Pancreas (tissue), 10 donors: ENCODE data around the gene CALML3. TPM values are rescaled to one million over a fixed set of nuclear protein-coding genes. Genes with fewer than 3 reads are reported as not detected.

Experiments
- ATAC-seq, 4 donors: fragments of 200-7000 bp; cut with Tn5 transposase; one replicate each; pipeline versions ENCODE4 v1.8.0 to v1.9.1; 2020; ENCODE audit warnings: mild to moderate bottlenecking in 4 of 4, moderate library complexity in 4 of 4
- DNase-seq, 6 donors: peaks; one replicate each; pipeline ENCODE4 v3.0.0-alpha.2; 2020
- FAIRE-seq: peaks from 2 replicates; lab custom pipeline; 2012; peaks lifted over from hg19 to GRCh38; lab: Jason Lieb, UNC
- H3K27ac ChIP-seq, 4 donors: fragments of 200-600 bp; sonication (generic); 1 replicate in 3 of 4; 2 replicates in 1 of 4; pipeline versions ENCODE4 v1.5.0 to v1.8.0; 2020
- H3K27me3 ChIP-seq, 4 donors: fragments of 200-600 bp; one replicate each; pipeline ENCODE4 v1.8.0; 2021
- H3K36me3 ChIP-seq, 3 donors: fragments of 200-600 bp; sonication (generic) in 1 of 3; one replicate each; pipeline versions ENCODE4 v1.5.0 to v1.8.0; 2020 to 2021
- H3K4me1 ChIP-seq, 3 donors: fragments of 200-600 bp; one replicate each; pipeline ENCODE4 v1.8.0; 2021
- H3K4me3 ChIP-seq, 4 donors: fragments of 200-600 bp; sonication (generic) in 2 of 4; one replicate each; pipeline versions ENCODE4 v1.5.0 to v1.8.0; 2020 to 2021
- H3K9me3 ChIP-seq, 4 donors: fragments of 200-600 bp; one replicate each; pipeline ENCODE4 v1.8.0; 2021
- CTCF ChIP-seq, 4 donors: fragments of 200-600 bp; sonication (generic) in 3 of 4; IDR thresholded peaks; one replicate each; pipeline versions ENCODE4 v1.5.0 to v1.8.0; 2021; ENCODE audit warnings: antibody characterized with exemption in 4 of 4
- WGBS, 2 donors: extraction: QIAGEN DNeasy Blood & Tissue Kit; methylation state at CpG; one replicate each; pipeline ENCODE4 v1.1.7; 2013; 5-methylcytosine and 5-hydroxymethylcytosine counted together
- intact Hi-C, 3 donors: fragments of 100-400 bp; cut with DNase I; formaldehyde crosslinking; loops; one replicate each; pipeline versions ENCODE4 v1.11.1 to v1.14.2; 2022
- polyA plus RNA-seq, 2 donors: library from polyadenylated mRNA; stranded (reverse); fragments of 200-250 nt; gene quantifications; one replicate each; pipeline ENCODE4 v1.2.3, GENCODE V29; 2013
- total RNA-seq, 6 donors: library from RNA; stranded (reverse); fragmentation: NEBNext Ultra II Directional in 4 of 6; extraction: Animal tissue kit (Norgen Biotek cat#: 25700) in 4 of 6; gene quantifications; one replicate each; pipeline versions ENCODE4 v1.2.1 to v1.2.4, GENCODE V29; 2021 to 2023
- donor health status: healthy with polysubstance abuse.
- donor health status: DM: no; HTN: no; CAD: no; lungs with moderate emphysema.
- donor health status: DM: no; HTN: no; CAD: no.
- donor health status: control.
- donor health status: control.
- donor health status: Bipolar disorder and iron deficiency.
- donor health status: DM: yes; HTN: yes; CAD: no.
- donor health status: DM: no; HTN: no; CAD: no.
- donor health status: DM: no; HTN: no; CAD: no.
- donor health status: DM: yes; HTN: yes; CAD: no.

Gene CALML3
- total and polyA plus RNA-seq, 8 donors = 0.05 to 0.08 TPM; not detected in 6

DNA sequence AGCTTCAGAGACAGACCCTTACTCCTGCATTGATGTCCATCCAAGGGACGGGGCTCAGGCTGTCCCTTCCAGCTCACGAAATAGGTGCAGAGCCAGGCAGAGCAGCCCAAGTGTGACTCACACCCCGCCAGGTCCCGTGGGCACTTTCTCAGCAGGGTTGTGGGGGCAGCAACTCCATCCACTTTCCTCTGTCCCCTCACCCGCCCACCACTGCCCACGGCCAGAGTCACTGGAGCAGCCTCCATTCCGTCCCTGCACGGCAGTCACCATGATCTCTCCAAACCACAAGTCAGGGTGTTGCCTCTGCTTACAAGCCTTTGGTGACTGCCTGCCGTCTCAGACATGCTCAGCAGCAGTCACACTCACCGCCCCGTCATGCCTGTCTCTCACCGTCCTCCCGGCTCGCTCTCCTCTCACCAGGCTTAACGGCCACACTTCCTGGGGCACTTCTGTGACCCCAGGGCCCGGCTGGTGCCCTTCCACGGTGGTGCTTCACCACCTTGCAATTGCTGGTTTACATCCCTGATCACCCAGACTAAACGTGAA lies 39.3 kb downstream of the CALML3 start:
- Histone ChIP-seq H3K4me1 (no peaks in the 10 kb centered on the region), H3K36me3 (no peaks in the 10 kb centered on the region), H3K9me3 (no peaks in the 10 kb centered on the region), H3K27ac (no peak overlapping the region), H3K4me3 (no peak overlapping the region), H3K27me3 (no peaks in the 10 kb centered on the region)
- ATAC-seq (no peak), FAIRE-seq (no peak), DNase-seq (peak in 1 of 6 donors; percentile 44)
- intact Hi-C loops = no loop called here
- TF ChIP-seq CTCF (IDR thresholded peaks at IDR 0.05) = no peak
- WGBS, 2 donors = 74 to 85% methylated on average over 18 of the region's 18 CpGs

DNA sequence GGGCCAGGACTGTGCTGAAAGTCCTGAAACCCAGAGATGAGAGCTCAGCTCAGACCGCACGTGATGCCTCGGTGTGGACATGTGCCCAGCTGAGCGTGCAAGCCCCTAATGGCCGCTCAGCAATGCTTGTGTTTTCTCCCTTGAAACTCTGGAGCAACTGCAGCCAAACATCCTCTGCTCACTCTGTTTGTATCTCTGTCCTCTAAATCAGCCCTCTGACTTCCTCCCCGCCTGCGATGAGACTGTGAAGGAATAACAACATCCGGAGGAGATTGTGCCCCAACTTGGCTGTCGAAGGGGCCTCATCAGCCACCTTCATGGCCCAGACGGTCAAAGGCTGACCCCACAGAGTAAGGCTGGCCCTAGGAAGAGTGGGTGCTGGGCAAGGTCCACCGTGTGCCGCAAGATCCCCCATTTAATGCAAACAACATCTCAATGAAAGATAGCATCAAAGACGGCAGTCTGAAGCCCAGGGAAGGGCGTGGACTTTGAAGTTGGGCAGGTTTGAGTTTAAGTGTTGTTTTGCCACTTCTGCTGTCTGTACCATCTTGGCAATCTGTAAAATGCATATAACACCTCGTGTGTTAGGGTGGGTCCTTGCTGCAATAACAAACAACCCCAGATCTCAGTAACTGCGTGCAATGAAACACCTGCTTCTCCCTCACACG lies 39.9 kb downstream of the CALML3 start:
- no peak for TF ChIP-seq CTCF (IDR thresholded peaks at IDR 0.05)
- DNase-seq = peak in 1 of 6 donors; percentile 20
- WGBS, 2 donors = 76 to 88% methylated on average over 17 of the region's 17 CpGs
- Histone ChIP-seq H3K27me3 (no peaks in the 10 kb centered on the region), H3K4me1 (no peaks in the 10 kb centered on the region), H3K36me3 (no peaks in the 10 kb centered on the region), H3K9me3 (no peaks in the 10 kb centered on the region), H3K4me3 (no peak overlapping the region), H3K27ac (no peak overlapping the region)
- ATAC-seq = no peak
- intact Hi-C loops = no loop called here
- FAIRE-seq = no peak

DNA sequence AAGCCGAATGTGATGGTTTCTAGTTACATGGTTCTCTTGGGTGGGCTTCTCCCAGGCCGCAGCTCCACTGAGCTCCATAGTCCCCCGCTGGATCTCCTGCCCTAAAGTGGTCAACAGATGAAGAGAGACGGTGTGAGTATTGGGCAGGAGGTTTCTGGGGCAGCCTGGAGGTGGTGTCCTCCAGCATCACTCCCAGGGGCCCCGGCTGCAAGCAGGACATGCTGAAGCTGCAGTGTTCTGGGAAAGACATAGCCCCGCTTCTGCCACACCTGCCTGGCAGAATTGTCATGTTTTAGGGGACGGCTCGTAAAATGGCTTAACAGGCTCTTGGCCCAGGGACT lies 40.4 kb downstream of the CALML3 start:
- TF ChIP-seq CTCF (IDR thresholded peaks at IDR 0.05) = no peak
- DNase-seq (peak in 1 of 6 donors; percentile 26), FAIRE-seq (no peak), ATAC-seq (no peak)
- Histone ChIP-seq H3K9me3 (no peaks in the 10 kb centered on the region), H3K27ac (no peak overlapping the region), H3K36me3 (no peaks in the 10 kb centered on the region), H3K27me3 (no peaks in the 10 kb centered on the region), H3K4me1 (no peaks in the 10 kb centered on the region), H3K4me3 (no peak overlapping the region)
- intact Hi-C loops = no loop called here
- 87 to 92% methylated on average over 8 of the region's 8 CpGs for WGBS, 2 donors

GRCh38 chr10:5565671-5566581 lies 41.2 kb downstream of the CALML3 start:
- no peak overlapping the region for H3K27ac ChIP-seq
- H3K4me1 ChIP-seq = no peaks in the 10 kb centered on the region
- no peak for TF ChIP-seq CTCF (IDR thresholded peaks at IDR 0.05)
- H3K27me3 ChIP-seq = no peaks in the 10 kb centered on the region
- H3K36me3 ChIP-seq = no peaks in the 10 kb centered on the region
- no peak for FAIRE-seq
- H3K9me3 ChIP-seq = no peaks in the 10 kb centered on the region
- DNase-seq = peak in 1 of 6 donors; percentile 39
- H3K4me3 ChIP-seq = no peak overlapping the region
- 85 to 88% methylated on average over 23 of the region's 23 CpGs for WGBS, 2 donors
- ATAC-seq = no peak
- intact Hi-C loops = no loop called here
